OCI-LY7 (cell line): ENCODE results near the gene LRRC42.

Source experiments
- EZH2phosphoT487 ChIP-seq: fragments of 200-600 bp; sonication (generic); IDR thresholded peaks from 2 replicates; pipeline ENCODE4 v1.6.1; 2018; ENCODE audit warnings: low read depth, borderline replicate concordance, mild to moderate bottlenecking, mixed run types, antibody characterized with exemption, low read length, moderate library complexity, mixed read lengths
- TF ChIP-seq, protein P1 (sequence below): fragments of 200-600 bp; sonication (generic); conservative IDR thresholded peaks from 2 replicates; pipeline ENCODE4 v1.5.1; 2014; ENCODE audit warnings: mild to moderate bottlenecking, antibody characterized with exemption, low read length, moderate library complexity, mixed read lengths

DNA sequence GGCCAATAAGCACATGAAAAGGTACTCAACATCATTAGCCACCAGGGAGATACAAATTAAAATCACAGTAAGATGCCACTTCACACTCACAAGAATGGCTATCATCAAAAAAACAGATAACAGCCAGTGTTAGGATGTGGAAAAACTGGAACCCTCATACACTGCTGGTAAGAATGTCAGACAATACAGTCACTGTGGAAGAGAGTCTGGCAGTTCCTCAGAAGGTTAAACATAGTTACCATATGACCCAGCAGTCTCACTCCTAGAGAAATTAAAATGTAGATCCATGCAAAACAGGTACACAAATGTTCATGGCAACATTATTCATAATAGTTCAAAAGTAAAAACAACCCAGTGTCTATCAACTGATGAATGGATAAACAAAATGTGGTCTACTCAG lies 38.6 kb downstream of the LRRC42 start:
- TF ChIP-seq, protein P1, sequence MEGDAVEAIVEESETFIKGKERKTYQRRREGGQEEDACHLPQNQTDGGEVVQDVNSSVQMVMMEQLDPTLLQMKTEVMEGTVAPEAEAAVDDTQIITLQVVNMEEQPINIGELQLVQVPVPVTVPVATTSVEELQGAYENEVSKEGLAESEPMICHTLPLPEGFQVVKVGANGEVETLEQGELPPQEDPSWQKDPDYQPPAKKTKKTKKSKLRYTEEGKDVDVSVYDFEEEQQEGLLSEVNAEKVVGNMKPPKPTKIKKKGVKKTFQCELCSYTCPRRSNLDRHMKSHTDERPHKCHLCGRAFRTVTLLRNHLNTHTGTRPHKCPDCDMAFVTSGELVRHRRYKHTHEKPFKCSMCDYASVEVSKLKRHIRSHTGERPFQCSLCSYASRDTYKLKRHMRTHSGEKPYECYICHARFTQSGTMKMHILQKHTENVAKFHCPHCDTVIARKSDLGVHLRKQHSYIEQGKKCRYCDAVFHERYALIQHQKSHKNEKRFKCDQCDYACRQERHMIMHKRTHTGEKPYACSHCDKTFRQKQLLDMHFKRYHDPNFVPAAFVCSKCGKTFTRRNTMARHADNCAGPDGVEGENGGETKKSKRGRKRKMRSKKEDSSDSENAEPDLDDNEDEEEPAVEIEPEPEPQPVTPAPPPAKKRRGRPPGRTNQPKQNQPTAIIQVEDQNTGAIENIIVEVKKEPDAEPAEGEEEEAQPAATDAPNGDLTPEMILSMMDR = no peak
- TF ChIP-seq EZH2phosphoT487 = no peak
